BLaER1 treated with 17β-estradiol and CSF1 and Interleukin-3, amounts not matched to agents 10 nM and 100 nM (cell line): Measurements from ENCODE around the gene C1QTNF12.
"Not testable (repeated sequence)": the region's sequence is repeated elsewhere in the genome, so short reads cannot be mapped to it uniquely, and the experiment has no call there.

Experiments used
- H3K27ac ChIP-seq, 11 experiments: shearing (Covaris generic); formaldehyde crosslinking; 2 replicates each; pipeline ENCODE4 v1.8.1; 2022
- H3K27me3 ChIP-seq, 11 experiments: shearing (Covaris generic); formaldehyde crosslinking; 2 replicates each; pipeline ENCODE4 v1.8.1; 2022
- H3K36me3 ChIP-seq, 11 experiments: shearing (Covaris generic); formaldehyde crosslinking; 2 replicates each; pipeline ENCODE4 v1.8.1; 2022
- H3K4me1 ChIP-seq, 10 experiments: shearing (Covaris generic); formaldehyde crosslinking; 2 replicates each; pipeline ENCODE4 v1.8.1; 2022
- H3K4me2 ChIP-seq, 11 experiments: shearing (Covaris generic); formaldehyde crosslinking; 2 replicates each; pipeline ENCODE4 v1.8.1; 2022
- H3K4me3 ChIP-seq, 10 experiments: shearing (Covaris generic); formaldehyde crosslinking; 2 replicates each; pipeline ENCODE4 v1.8.1; 2022
- H3K9ac ChIP-seq, 11 experiments: shearing (Covaris generic); formaldehyde crosslinking; 2 replicates each; pipeline ENCODE4 v1.8.1; 2022
- H3K9me3 ChIP-seq, 11 experiments: shearing (Covaris generic); formaldehyde crosslinking; replicated peaks in 1 of 11; 2 replicates each; pipeline ENCODE4 v1.8.1; 2022
- H4K20me1 ChIP-seq, 11 experiments: shearing (Covaris generic); formaldehyde crosslinking; 2 replicates each; pipeline ENCODE4 v1.8.1; 2022
- Cebpa-rat ChIP-seq, 11 experiments: shearing (Covaris generic); IDR thresholded peaks; 2 replicates each; pipeline ENCODE4 v1.8.1; 2022

Gene C1QTNF12

DNA sequence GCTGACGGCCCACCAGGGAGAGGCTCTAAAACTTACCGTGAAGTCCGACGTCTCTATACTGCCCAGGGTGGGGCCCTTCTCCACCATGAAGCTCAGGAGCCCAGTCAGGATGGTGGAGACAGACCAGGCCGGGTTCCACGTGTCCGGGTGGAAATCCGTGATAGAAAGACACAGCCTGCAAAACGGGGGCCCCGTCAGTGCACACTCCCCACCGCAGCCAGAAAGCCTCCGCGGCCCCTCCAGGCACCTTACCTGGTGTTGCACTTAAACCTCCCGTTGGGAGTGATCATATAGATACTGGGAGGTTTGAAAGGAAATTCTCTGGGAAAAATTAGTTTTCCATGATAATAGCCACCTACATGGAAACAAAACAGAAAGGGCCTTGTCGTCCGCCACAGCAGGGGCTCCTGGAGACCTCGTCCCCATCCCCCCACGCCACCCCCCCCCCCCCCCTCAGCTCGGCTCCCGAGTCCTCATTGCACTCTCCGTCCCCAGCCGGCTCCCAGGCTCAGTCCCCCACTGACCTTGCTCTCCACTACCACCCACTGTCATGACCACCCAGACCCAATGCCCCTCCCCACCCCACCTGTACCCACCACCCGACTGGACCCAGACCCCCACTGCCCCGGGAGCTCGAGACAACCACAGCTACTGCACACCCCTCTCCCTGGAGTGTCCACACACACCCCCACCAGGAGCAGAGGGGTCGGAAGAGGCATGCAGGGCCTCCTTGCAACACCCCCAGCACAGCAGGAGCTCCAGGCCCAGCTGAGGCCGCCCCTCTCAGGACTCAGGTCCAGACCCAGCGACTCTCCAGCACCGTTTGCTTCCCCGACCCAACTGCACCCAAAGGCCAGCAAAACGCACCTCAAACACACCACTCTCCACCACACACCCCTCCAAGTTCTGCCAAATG, 10.7 kb upstream of the C1QTNF12 start:
- Histone ChIP-seq H3K36me3 (peaks cover 40 to 71% (median 63%) of the 10 kb centered on the region in 11 experiments), H3K9me3 (peaks cover 0 to 4% (median 0%) of the 10 kb centered on the region in 11 experiments; a peak in 2 of 22 replicates), H3K27ac (peak overlapping the region in 5 of 11 experiments; percentile 21 to 76 (median 66); a peak in 6 of 22 replicates), H3K4me3 (no peak overlapping the region), H3K9ac (no peak overlapping the region; a peak in 1 of 22 replicates), H4K20me1 (peaks cover 75 to 99% (median 94%) of the 10 kb centered on the region in 11 experiments), H3K4me2 (peak overlapping the region; percentile 49 to 98 (median 87)), H3K4me1 (peaks cover 75 to 99% (median 96%) of the 10 kb centered on the region in 10 experiments), H3K27me3 (no peaks in the 10 kb centered on the region)
- no peak for TF ChIP-seq Cebpa-rat (IDR thresholded peaks at IDR 0.05)

DNA sequence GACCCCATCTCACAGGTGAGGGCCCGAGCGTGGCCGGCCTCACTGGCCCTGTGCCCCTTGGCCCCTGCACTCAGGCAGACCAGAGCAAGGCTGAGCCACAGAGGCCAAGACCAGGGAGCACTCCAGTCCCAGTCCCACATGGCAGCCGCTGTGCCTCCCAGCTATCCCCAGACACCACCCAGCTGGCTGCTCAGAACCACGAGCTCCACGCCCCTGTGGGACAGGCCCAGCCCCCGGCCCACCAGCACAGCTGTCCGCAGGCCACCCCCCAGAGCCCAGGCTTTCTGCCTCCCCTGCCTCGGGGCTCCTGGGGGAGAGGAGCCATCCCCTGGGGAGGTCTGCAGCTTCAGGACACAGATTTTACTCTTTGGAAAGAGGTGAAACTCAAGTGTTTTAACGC, 9.1 kb upstream of the C1QTNF12 start:
- Histone ChIP-seq H3K36me3 (peaks cover 38 to 71% (median 62%) of the 10 kb centered on the region in 11 experiments), H3K27me3 (no peaks in the 10 kb centered on the region), H3K9me3 (peaks cover 0 to 4% (median 0%) of the 10 kb centered on the region in 11 experiments; a peak in 2 of 22 replicates), H3K4me3 (peak overlapping the region in 3 of 10 experiments; percentile 2 to 23 (median 13); a peak in 4 of 20 replicates), H4K20me1 (peaks cover 66 to 99% (median 86%) of the 10 kb centered on the region in 11 experiments), H3K9ac (peak overlapping the region in 10 of 11 experiments; percentile 2 to 75 (median 50); a peak in 19 of 22 replicates), H3K27ac (peak overlapping the region in 8 of 11 experiments; percentile 40 to 76 (median 60); a peak in 16 of 22 replicates), H3K4me1 (peaks cover 67 to 99% (median 96%) of the 10 kb centered on the region in 10 experiments), H3K4me2 (peak overlapping the region; percentile 49 to 98 (median 83))
- no peak for TF ChIP-seq Cebpa-rat (IDR thresholded peaks at IDR 0.05)

DNA sequence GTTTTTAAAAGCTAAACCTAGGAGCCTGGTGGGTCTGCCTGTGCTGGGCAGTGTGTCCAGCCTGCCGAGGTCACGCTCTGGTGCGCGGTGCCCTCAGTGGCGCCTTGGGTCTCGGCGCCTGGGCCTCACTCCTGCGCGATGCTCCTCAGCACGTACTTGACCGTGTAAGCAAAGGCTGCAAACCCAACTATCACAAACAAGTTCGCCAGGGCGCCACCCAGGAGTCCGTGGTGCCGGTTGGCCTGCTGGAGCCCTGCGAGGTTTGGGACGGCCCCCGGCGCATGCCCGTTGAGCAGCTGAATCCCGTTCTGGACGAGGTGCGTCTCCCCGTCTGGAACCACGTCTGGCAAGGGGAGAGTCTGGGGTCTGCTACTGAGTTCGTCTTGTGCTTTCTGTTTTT, 8.6 kb upstream of the C1QTNF12 start:
- peak overlapping the region; percentile 49 to 98 (median 83) for H3K4me2 ChIP-seq
- TF ChIP-seq Cebpa-rat (IDR thresholded peaks at IDR 0.05) = no peak
- H3K4me3 ChIP-seq = peak overlapping the region in 3 of 10 experiments; percentile 2 to 23 (median 13); a peak in 3 of 20 replicates
- H3K36me3 ChIP-seq = peaks cover 38 to 71% (median 62%) of the 10 kb centered on the region in 11 experiments
- peak overlapping the region in 8 of 11 experiments; percentile 40 to 76 (median 60); a peak in 16 of 22 replicates for H3K27ac ChIP-seq
- H3K9ac ChIP-seq = peak overlapping the region in 10 of 11 experiments; percentile 2 to 75 (median 50); a peak in 17 of 22 replicates
- H3K4me1 ChIP-seq = peaks cover 65 to 99% (median 96%) of the 10 kb centered on the region in 10 experiments
- peaks cover 66 to 97% (median 86%) of the 10 kb centered on the region in 11 experiments for H4K20me1 ChIP-seq
- H3K9me3 ChIP-seq = peaks cover 0 to 4% (median 0%) of the 10 kb centered on the region in 11 experiments; a peak in 2 of 22 replicates
- no peaks in the 10 kb centered on the region for H3K27me3 ChIP-seq

DNA sequence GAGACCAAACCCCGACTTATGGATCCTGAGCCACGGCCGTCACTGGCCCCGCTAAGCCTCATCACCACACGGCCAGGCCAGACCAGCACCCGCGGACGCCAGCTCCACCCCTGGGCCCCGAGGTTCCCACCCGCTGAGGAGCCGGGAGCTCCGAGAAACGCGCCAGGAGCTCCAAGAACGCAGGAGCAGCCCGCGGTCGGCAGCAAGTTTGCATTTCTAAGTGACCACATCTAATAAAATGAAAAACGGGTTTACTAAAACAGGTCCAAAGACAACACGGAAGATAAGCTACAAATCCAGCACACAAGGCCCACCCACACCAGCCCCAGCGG, 8.1 kb upstream of the C1QTNF12 start:
- Histone ChIP-seq H4K20me1 (peaks cover 64 to 97% (median 83%) of the 10 kb centered on the region in 11 experiments), H3K27me3 (no peaks in the 10 kb centered on the region), H3K4me3 (0 out of 20 replicates have a peak overlapping the region, but pooled peaks of 1 of the 10 experiments have one; percentile 23), H3K4me2 (peak overlapping the region; percentile 49 to 98 (median 83); a peak in 21 of 22 replicates), H3K9ac (peak overlapping the region in 7 of 11 experiments; percentile 2 to 75 (median 67); a peak in 10 of 22 replicates), H3K27ac (peak overlapping the region in 6 of 11 experiments; percentile 4 to 76 (median 69); a peak in 8 of 22 replicates), H3K4me1 (peaks cover 64 to 99% (median 95%) of the 10 kb centered on the region in 10 experiments), H3K9me3 (peaks cover 0 to 4% (median 0%) of the 10 kb centered on the region in 11 experiments; a peak in 2 of 22 replicates), H3K36me3 (peaks cover 38 to 70% (median 62%) of the 10 kb centered on the region in 11 experiments)
- TF ChIP-seq Cebpa-rat (IDR thresholded peaks at IDR 0.05) = no peak

DNA sequence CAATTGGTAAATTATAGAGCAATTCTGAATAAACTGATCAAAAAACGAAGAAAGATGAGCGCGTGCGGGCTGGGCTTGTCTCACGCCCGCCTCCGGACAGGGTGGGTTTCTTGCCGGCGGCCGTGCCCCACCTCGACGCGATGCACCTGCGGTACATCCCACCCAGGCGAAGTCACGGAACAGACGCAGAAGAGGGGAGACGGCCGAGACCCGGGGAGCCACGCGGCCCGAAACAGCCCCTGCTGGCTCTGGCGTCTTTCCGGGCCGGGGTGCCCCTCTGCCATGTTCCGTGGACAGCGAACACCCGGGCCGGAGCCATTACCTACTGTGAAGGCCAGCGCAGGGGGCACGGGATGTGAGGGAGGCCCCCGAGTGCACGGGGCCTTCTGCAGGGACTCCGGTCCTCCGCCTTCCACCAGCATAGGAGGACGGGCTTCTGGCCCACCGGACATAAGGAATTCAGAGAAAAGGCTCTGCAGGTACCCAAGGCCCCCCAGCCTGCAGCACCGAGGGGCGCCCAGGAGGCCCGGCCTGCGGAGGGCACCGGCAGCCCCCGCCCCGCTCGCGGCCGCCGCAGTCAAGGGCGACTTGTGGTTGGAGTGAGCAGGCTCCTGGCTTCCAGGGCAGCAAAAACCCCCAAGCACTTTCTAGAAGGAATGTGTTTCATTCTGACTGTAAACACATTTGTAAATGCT, 7.6 kb upstream of the C1QTNF12 start:
- Histone ChIP-seq H3K4me3 (no peak overlapping the region), H3K4me1 (peaks cover 61 to 97% (median 93%) of the 10 kb centered on the region in 10 experiments), H3K4me2 (peak overlapping the region in 10 of 11 experiments; percentile 56 to 98 (median 85); a peak in 16 of 22 replicates), H3K27ac (peak overlapping the region in 5 of 11 experiments; percentile 4 to 76 (median 72); a peak in 4 of 22 replicates), H3K27me3 (no peaks in the 10 kb centered on the region), H3K36me3 (peaks cover 38 to 65% (median 59%) of the 10 kb centered on the region in 11 experiments), H4K20me1 (peaks cover 63 to 95% (median 79%) of the 10 kb centered on the region in 11 experiments), H3K9ac (peak overlapping the region in 5 of 11 experiments; percentile 6 to 75 (median 69); a peak in 7 of 22 replicates), H3K9me3 (peaks cover 0 to 4% (median 0%) of the 10 kb centered on the region in 11 experiments; a peak in 2 of 22 replicates)
- no peak for TF ChIP-seq Cebpa-rat (IDR thresholded peaks at IDR 0.05)

DNA sequence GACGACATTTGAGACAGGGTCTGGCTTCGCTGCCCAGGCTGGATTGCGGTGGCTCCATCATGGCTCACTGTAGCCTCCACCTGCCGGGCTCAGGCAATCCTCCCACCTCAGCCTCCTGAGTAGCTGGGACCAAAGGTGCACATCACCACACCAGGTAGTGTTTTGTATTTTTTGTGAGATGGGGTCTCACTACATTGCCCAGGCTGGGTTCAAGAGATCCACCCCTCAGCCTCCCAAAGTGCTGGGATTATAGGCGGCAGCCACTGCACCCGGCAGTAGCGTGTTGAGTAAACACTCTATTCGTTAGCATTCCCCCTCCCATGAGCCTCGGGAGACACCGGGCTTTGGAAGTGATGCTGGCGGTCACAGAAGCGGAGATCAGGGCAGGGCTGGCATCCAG, 6.8 kb upstream of the C1QTNF12 start:
- H3K27ac ChIP-seq = no peak overlapping the region

DNA sequence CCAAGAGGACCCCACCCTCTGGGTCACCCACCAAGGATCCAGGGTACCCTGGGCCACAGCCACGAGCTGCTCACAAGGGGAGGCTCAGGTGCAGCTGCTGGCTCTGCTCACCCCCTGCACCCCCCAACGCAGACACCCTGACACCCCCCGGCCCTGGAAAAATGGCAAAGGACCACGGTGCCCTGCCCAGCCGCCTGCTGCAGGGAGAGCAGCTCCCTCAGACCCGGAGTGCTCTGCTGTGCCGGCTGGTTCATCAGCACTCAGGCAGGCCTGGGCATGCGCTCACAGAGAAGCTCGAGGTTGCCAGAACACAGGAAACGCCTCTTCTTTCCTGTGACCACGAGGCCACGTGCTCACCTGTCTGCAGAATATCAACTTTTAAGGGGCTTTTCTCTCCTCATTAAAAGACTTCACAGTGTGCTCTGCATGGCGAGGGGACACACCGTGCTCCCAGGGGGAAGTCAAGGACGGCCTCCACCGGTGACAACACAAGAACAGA, 4.3 kb upstream of the C1QTNF12 start:
- Histone ChIP-seq H3K9ac (peak overlapping the region in 10 of 11 experiments; percentile 1 to 66 (median 46); a peak in 18 of 22 replicates), H3K4me3 (peak overlapping the region in 2 of 10 experiments; percentile 19 to 29; a peak in 2 of 20 replicates), H3K4me1 (peaks cover 31 to 83% (median 66%) of the 10 kb centered on the region in 10 experiments), H3K27me3 (peaks cover 26 to 29% (median 28%) of the 10 kb centered on the region in 11 experiments), H3K9me3 (no peaks in the 10 kb centered on the region), H3K36me3 (peaks cover 25 to 41% (median 37%) of the 10 kb centered on the region in 11 experiments), H3K27ac (peak overlapping the region in 8 of 11 experiments; percentile 12 to 74 (median 44); a peak in 11 of 22 replicates), H3K4me2 (peak overlapping the region; percentile 74 to 99 (median 86)), H4K20me1 (peaks cover 71 to 91% (median 82%) of the 10 kb centered on the region in 11 experiments)
- no peak for TF ChIP-seq Cebpa-rat (IDR thresholded peaks at IDR 0.05)

More for the DNA sequence above, 6.8 kb upstream of the C1QTNF12 start:
- Histone ChIP-seq H3K4me1 (peaks cover 53 to 89% (median 85%) of the 10 kb centered on the region in 10 experiments), H3K4me3 (no peak overlapping the region), H3K9ac (no peak overlapping the region), H4K20me1 (peaks cover 57 to 89% (median 73%) of the 10 kb centered on the region in 11 experiments), H3K36me3 (peaks cover 34 to 57% (median 51%) of the 10 kb centered on the region in 11 experiments), H3K27me3 (peaks cover 1 to 4% (median 3%) of the 10 kb centered on the region in 11 experiments; a peak in 21 of 22 replicates), H3K9me3 (peaks cover 0 to 4% (median 0%) of the 10 kb centered on the region in 11 experiments; a peak in 2 of 22 replicates), H3K4me2 (peak overlapping the region in 6 of 11 experiments; percentile 29 to 88 (median 46); a peak in 7 of 22 replicates)
- no peak for TF ChIP-seq Cebpa-rat (IDR thresholded peaks at IDR 0.05)

DNA sequence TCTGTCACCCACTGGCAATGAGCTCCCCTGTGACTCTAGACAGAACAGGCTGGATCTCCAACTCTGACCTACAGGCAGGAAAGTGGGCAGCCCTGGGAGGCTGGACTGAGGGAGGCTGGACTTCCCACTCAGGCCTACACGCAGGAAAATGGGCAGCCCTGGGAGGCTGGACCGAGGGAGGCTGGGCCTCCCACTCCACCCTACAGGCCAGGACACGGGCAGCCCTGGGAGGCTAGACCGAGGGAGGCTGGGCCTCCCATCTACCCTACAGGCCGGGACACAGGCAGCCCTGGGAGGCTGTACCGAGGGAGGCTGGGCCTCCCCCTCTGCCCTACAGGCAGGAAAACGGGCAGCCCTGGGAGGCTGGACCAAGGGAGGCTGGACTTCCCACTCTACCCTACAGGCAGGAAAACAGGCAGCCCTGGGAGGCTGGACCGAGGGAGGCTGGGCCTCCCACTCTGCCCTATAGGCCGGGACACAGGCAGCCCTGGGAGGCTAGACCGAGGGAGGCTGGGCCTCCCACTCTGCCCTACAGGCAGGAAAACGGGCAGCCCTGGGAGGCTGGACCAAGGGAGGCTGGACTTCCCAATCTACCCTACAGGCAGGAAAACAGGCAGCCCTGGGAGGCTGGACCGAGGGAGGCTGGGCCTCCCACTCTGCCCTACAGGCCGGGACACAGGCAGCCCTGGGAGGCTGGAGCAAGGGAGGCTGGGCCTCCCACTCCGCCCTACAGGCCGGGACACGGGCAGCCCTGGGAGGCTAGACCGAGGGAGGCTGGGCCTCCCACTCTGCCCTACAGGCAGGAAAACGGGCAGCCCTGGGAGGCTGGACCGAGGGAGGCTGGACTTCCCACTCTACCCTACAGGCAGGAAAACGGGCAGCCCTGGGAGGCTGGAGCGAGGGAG, 1.7 kb upstream of the C1QTNF12 start:
- not testable (repeated sequence) for H3K4me3 ChIP-seq, H3K9ac ChIP-seq, H3K9me3 ChIP-seq, H3K4me2 ChIP-seq, H3K27ac ChIP-seq
- peaks cover 50 to 84% (median 70%) of the 10 kb centered on the region in 11 experiments; a peak in 21 of 22 replicates for H4K20me1 ChIP-seq
- H3K36me3 ChIP-seq = peaks cover 5 to 18% (median 11%) of the 10 kb centered on the region in 11 experiments; a peak in 20 of 22 replicates
- peaks cover 34 to 48% (median 45%) of the 10 kb centered on the region in 11 experiments for H3K27me3 ChIP-seq
- peaks cover 17 to 73% (median 50%) of the 10 kb centered on the region in 10 experiments for H3K4me1 ChIP-seq
